GM19452 (cell line): ENCODE measurements around the gene NPAT.

Experiments
- ATAC-seq: cut with Tn5 transposase; IDR thresholded peaks from one replicate; pipeline ENCODE4 v1.9.1; 2021; ENCODE audit not compliant: unreplicated experiment

The NPAT gene

DNA sequence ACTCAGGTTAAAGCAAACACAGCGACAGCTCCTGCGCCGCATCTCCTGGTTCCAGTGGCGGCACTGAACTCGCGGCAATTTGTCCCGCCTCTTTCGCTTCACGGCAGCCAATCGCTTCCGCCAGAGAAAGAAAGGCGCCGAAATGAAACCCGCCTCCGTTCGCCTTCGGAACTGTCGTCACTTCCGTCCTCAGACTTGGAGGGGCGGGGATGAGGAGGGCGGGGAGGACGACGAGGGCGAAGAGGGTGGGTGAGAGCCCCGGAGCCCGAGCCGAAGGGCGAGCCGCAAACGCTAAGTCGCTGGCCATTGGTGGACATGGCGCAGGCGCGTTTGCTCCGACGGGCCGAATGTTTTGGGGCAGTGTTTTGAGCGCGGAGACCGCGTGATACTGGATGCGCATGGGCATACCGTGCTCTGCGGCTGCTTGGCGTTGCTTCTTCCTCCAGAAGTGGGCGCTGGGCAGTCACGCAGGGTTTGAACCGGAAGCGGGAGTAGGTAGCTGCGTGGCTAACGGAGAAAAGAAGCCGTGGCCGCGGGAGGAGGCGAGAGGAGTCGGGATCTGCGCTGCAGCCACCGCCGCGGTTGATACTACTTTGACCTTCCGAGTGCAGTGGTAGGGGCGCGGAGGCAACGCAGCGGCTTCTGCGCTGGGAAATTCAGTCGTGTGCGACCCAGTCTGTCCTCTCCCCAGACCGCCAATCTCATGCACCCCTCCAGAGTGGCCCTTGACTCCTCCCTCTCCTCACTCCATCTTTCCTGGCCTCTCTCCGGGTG lies at the start of gene NPAT, which contains the start of gene ATM:
NPAT (minus strand) TSS at position 65 of the 774 bp plus-strand sequence. CDS start 102 bp downstream, outside the sequence.
ATM (plus strand) TSS at position 494 of the 774 bp plus-strand sequence. CDS start 4,558 bp downstream, outside the sequence.
- peak; percentile 75 for ATAC-seq

- ATAC-seq = no peak
Measured at GRCh38 chr11:108269583-108269982, 47.1 kb upstream of the NPAT start.

DNA sequence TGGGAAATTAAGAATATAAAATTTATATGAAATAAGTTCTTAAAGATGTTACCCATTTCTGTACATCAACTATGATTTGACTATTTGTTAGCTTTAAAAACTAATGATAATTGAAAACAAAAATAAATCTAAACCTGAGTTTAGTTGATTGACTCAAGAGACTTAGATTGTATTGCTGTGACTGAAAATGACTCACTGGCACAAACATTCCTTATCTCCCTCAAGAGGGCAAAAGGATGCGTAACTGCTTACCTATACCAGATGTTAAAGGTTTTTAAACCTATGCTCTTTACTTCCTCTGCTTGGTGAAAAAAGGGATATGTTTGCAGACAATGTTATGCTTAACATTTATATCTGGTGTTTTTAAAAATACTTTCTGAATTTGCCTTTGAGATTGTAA lies 30.7 kb upstream of the NPAT start:
- ATAC-seq = no peak

DNA sequence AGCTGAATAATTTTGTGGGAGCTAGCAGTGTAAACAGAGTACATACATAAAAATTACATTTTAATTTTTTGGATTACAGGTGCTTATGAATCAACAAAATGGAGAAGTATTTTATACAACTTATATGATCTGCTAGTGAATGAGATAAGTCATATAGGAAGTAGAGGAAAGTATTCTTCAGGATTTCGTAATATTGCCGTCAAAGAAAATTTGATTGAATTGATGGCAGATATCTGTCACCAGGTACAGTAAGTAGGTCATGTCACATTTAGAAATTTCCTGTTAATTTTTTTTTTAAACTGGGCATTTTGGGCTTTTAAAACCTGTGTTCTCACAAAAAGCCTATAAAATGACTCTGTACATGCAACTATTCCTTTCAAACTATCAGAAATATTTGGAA lies 24.4 kb upstream of the NPAT start:
- no peak for ATAC-seq

- ATAC-seq = no peak
Measured at GRCh38 chr11:108246308-108246707, 23.9 kb upstream of the NPAT start.

DNA sequence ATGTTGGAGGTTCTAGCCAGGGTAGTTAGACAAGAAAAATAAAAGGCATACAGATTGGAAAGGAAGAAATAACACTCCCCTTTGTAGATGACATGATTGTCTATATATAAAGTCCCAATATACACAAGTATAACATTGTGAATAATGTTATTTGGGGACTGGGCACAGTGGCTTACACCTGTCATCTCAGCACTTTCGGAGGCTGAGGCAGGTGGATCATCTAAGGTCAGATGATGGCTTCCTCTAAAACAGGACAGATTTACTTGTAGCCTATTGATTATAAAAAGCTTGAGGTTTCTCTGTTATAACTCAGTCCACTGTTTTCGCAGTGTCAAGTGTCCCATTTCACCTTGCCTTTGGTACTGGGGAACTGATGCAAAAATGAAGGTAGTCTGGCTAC lies 20.0 kb upstream of the NPAT start:
- no peak for ATAC-seq

DNA sequence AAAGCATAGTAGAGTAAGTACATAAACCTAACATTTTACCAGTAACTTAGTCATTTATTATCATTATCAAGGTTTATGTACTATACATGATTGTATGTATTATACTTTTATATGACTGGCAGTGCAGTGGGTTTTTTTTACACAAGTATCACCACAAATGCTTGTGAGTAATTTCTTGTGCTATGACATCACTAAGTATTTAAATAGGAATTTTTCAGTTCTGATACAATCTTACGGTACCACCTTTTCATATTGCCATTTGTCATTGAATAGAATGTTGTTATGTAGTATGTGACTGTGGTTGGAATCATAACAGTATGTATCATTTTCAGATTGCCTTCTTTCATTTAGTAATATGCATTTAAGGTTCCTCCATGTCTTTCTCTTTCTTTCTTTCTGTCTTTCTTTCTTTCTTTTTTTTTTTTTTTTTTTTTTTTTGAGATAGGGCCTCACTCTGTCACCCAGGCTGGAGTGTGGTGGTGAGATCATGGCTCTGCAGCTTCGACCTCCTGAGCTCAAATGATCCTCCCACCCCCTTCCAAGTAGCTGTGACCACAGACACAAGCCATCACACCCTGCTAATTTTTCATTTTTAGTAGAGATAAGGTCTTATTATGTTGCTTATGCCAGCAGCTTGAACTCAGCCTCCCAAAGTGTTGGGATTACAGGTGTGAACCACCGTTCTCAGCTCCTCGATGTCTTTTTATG lies 19.0 kb upstream of the NPAT start:
- ATAC-seq = no peak

GRCh38 chr11:108239076-108239475 lies 16.6 kb upstream of the NPAT start:
- ATAC-seq = no peak

- ATAC-seq = peak; percentile 79
Measured at GRCh38 chr11:108237058-108237481, 14.6 kb upstream of the NPAT start.

DNA sequence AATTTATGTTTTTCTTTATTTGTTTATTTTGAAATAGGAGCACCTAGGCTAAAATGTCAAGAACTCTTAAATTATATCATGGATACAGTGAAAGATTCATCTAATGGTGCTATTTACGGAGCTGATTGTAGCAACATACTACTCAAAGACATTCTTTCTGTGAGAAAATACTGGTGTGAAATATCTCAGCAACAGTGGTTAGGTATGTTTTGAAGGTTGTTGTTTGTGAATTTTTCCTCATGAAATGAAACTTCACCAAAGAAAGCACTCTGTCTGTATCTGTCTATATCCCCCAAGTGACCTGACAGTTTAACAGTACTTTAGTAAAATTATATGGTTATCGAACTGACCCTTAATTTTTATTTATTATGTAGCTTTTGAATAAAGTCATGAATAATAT lies 13.2 kb upstream of the NPAT start:
- no peak for ATAC-seq

DNA sequence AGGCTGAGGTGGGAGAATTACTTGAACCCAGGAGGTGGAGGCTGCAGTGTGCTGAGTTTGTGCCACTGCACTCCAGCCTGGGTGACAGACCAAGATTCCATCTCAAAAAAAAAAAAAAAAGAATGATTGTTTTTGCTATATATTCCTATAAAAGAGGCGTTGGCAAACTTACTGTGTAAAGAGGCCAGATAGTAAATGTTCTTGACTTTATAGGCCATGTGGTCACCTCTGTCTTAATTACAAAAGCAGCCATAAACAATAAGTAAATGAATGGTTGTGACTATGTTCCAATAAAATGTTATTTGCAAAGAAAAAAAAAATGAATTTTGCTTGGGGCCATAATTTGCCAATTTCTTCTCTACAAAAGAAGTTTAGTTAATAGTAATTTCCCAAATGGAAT lies 12.8 kb upstream of the NPAT start:
- no peak for ATAC-seq

DNA sequence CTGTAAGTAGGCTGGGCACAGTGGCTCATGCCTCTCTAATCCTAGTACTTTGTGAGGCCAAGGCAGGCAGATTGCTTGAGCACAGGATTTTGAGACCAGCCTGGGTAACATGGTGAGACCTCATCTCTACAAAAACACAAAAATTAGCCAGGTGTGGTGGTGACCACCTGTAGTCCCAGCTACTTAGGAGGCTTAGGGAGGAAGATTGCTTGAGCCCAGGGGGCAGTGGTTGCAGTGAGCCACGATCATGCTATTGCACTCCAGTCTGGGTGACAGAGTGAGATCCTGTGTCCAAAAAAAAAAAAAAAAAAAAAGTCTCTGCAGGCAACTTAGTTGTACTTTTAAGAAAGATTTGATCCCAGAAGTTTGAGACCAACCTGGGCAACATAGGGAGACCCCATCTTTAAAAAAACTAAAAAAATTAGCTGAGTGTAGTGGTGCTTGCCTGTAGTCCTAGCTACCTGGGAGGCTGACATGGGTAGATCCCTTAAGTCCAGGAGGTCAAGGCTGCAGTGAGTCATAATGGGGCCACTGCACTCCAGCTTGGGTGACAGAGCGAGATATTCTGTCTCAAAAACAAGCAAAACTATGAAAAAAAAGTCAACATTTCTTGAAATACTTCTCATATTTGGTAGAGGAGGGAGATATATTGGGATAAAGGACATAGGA lies 11.0 kb upstream of the NPAT start:
- ATAC-seq = no peak

DNA sequence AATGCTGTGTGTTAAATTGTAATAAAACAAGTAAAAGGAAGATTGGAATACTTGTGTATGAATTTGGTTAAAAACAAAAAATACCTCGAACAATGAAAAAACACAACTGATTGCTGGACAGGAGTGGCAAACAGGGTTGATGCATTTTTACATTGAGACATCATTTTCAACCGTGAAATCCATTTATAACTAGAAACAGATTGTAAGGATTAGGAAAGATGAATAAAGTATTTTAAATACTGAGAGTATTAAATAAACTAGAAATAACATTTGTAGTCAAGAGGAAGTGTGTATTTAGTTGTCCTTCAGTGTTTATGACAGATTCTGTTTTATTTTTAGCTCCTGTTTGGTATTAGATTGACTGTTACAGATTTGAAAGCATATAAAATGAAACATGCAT lies 5.8 kb upstream of the NPAT start:
- no peak for ATAC-seq

GRCh38 chr11:108226036-108226435 lies 3.6 kb upstream of the NPAT start:
- ATAC-seq = no peak

GRCh38 chr11:108224911-108225786 lies 2.7 kb upstream of the NPAT start:
- no peak for ATAC-seq

DNA sequence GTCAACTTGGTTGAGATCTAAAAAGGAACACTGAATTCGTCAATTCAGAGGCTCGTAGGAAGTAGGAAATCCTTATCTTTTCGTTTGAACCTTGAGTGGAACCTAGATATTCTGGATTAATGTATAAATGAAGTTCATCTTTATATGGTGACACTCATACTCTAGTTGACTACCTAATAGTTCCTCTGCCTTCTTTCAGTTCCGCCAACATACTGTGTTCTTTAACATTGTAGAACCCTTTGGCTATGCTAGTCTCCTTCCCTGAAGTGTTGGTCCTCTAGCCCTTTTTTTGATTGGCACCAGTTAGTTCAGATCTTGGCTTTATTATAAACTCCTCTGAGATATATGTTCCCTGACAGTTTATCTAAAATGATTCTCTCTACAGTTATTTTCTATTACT lies 1.9 kb upstream of the NPAT start:
- no peak for ATAC-seq

DNA sequence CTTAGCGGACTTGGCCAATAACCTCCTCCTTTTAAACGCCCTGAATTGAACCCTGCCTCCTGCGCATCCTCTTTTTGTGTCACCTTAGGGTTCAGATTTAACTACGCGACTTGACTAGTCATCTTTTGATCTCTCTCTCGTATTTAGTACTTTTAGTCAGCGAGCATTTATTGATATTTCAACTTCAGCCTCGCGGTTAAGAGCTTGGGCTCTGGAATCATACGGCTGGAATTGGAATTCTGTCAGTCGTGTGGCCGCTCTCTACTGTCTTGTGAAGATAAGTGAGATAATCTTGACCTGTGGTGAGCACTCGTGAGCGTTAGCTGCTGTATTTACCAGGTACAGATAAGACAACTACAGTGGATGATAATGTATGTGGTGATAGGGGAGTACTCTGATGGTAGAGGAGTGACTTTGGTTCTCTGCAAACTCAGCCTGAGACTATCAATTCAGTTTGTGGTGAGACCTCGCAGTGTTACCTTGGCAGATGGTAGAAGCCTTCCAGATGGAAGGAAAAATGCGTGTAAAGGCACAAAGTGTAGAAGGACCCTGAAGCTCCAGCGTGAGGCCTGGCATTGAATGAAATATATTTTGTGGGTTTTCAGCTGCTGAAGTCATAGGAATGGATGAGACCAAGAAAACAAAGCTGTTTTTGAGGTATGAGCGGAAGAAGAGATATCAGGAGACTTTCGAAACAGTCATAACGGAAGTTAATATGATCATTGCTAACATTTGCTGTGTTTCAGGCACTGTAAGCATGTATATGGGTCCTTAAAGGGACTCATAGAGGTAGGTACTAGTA lies 1.1 kb upstream of the NPAT start:
- peak; percentile 35 for ATAC-seq

GRCh38 chr11:108221911-108222573 lies 396 bp downstream of the NPAT start:
- ATAC-seq = no peak

DNA sequence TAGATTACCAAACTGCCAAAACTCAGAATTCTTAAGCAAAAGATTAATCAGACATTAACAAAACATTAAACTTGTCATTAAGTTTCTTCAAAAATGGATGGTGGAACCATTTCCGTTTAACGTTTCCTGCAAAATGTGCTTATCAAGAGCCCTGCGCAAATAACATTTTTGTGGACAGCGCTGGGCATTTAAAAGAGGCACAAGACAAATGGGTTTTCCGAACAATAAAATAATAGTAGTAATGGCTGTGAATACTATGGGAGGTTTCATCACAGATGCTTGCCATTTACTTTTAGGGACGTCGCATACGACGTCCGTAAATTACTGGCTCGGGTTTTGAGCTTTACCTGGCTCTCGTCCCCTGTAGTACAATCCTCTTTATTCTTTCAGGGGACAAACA lies 1.1 kb downstream of the NPAT start:
- no peak for ATAC-seq
